Measurements from ENCODE around the gene SCN5A.

Gene SCN5A

DNA sequence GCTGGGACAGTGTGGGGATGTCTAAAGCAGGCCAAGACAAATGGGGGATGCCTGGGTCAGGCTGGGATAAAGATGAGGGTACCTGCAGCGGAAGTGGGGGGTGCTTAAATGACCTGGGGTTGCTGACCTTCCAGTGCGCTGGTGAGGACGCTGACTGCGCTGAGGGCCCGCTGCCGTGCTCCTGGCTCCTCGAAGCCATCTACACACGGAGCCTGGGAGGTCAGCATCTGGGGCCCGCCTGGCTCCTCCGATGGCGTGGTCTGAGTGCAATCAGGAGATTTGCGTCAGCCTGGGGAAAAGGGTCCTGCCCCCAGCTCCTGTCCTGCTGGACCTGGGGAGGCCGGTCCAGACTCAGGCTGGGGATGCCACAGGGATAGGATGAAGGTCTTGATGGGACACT, 50.7 kb downstream of the SCN5A start:
- Histone ChIP-seq H4K20me1 (ENCODE audit: insufficient read depth, low read length) (no peaks in the 10 kb centered on the region), H3K9me2 (replicated peaks; ENCODE audit: insufficient read depth, low read length) (no peaks in the 10 kb centered on the region), H3K9ac (ENCODE audit: low read length) (no peak overlapping the region), H3K27ac (ENCODE audit: low read length) (no peak overlapping the region), H3K79me2 (ENCODE audit: low read length) (no peaks in the 10 kb centered on the region), H3K4me1 (ENCODE audit: low read length) (no peaks in the 10 kb centered on the region), H2AFZ (ENCODE audit: low read length) (no peak overlapping the region), H3K4me3 (ENCODE audit: low read length) (no peak overlapping the region), H3F3A (ENCODE audit: insufficient read depth, low read length) (no peaks in the 10 kb centered on the region), H3K27me3 (replicated peaks; ENCODE audit: insufficient read depth, low read length) (no peaks in the 10 kb centered on the region), H3K36me3 (replicated peaks; ENCODE audit: insufficient read depth, low read length) (no peaks in the 10 kb centered on the region), H3K4me2 (ENCODE audit: low read depth, low read length) (no peak overlapping the region), H3K9me3 (replicated peaks; ENCODE audit: insufficient read depth, low read length) (no peaks in the 10 kb centered on the region)
- DNase-seq: no peak
- TF ChIP-seq EZH2 (optimal IDR thresholded peaks at IDR 0.05; ENCODE audit: low read depth, low read length) (no peak), EZH2phosphoT487 (IDR thresholded peaks at IDR 0.05; ENCODE audit: low read length) (no peak)
- TF ChIP-seq, protein P1, sequence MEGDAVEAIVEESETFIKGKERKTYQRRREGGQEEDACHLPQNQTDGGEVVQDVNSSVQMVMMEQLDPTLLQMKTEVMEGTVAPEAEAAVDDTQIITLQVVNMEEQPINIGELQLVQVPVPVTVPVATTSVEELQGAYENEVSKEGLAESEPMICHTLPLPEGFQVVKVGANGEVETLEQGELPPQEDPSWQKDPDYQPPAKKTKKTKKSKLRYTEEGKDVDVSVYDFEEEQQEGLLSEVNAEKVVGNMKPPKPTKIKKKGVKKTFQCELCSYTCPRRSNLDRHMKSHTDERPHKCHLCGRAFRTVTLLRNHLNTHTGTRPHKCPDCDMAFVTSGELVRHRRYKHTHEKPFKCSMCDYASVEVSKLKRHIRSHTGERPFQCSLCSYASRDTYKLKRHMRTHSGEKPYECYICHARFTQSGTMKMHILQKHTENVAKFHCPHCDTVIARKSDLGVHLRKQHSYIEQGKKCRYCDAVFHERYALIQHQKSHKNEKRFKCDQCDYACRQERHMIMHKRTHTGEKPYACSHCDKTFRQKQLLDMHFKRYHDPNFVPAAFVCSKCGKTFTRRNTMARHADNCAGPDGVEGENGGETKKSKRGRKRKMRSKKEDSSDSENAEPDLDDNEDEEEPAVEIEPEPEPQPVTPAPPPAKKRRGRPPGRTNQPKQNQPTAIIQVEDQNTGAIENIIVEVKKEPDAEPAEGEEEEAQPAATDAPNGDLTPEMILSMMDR (IDR thresholded peaks at IDR 0.05; ENCODE audit: low read length): no peak

DNA sequence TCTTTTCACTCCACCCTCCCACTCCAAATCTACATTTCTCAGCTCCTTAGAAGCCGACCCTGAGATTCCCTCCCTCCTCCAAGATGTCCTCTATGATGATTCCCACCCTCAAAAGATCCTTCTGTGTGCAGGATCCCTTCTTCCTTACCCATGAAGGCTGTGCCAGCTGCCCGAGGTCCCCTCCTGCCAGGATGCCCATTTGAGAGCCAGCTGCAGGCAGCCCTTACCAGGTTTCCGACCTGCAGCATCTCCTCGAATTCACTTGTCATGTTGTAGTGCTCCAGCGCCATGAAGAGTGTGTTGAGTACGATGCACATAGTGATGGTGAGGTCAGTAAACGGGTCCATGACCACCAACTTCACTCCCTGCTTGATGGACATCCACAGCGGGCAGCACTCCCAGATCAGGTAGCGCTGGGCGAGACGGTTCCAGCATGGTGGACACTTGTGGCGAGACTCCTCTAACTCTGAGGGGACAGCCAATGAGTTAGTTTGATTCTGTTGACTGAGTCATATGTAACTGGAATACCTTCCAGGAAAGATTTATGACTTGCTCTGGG, 51.9 kb downstream of the SCN5A start:
- Histone ChIP-seq H4K20me1 (ENCODE audit: insufficient read depth, low read length) (no peaks in the 10 kb centered on the region), H3K27ac (ENCODE audit: low read length) (no peak overlapping the region), H3K4me3 (ENCODE audit: low read length) (no peak overlapping the region), H3K27me3 (replicated peaks; ENCODE audit: insufficient read depth, low read length) (no peaks in the 10 kb centered on the region), H3K36me3 (replicated peaks; ENCODE audit: insufficient read depth, low read length) (no peaks in the 10 kb centered on the region), H2AFZ (ENCODE audit: low read length) (no peak overlapping the region), H3K79me2 (ENCODE audit: low read length) (no peaks in the 10 kb centered on the region), H3K4me1 (ENCODE audit: low read length) (no peaks in the 10 kb centered on the region), H3K9me3 (replicated peaks; ENCODE audit: insufficient read depth, low read length) (no peaks in the 10 kb centered on the region), H3F3A (ENCODE audit: insufficient read depth, low read length) (no peaks in the 10 kb centered on the region), H3K4me2 (ENCODE audit: low read depth, low read length) (no peak overlapping the region), H3K9ac (ENCODE audit: low read length) (no peak overlapping the region), H3K9me2 (replicated peaks; ENCODE audit: insufficient read depth, low read length) (no peaks in the 10 kb centered on the region)
- TF ChIP-seq EZH2phosphoT487 (IDR thresholded peaks at IDR 0.05; ENCODE audit: low read length) (no peak), EZH2 (optimal IDR thresholded peaks at IDR 0.05; ENCODE audit: low read depth, low read length) (no peak)
- TF ChIP-seq, protein P1 (IDR thresholded peaks at IDR 0.05; ENCODE audit: low read length): no peak
- no peak for DNase-seq

DNA sequence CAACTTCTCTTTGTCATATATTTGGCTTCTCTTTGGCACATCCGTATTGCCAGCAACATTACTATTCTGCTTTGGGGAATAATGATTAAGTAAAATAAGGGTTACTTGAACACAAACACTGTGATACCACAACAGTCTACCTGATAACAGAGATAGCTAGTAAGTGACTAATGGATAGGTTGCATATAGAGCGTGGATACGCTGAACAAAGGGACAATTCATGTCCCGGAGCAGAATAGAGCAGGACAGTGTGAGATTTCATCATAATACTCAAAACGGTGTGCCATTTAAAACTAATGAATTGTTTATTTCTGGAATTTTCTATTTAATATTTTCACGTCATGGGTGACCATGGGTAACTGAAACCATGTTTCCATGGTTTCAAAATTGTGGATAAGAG, 54.1 kb downstream of the SCN5A start:
- H3K4me2 ChIP-seq (ENCODE audit: low read depth, low read length): no peak overlapping the region
- TF ChIP-seq EZH2phosphoT487 (IDR thresholded peaks at IDR 0.05; ENCODE audit: low read length) (no peak), EZH2 (optimal IDR thresholded peaks at IDR 0.05; ENCODE audit: low read depth, low read length) (no peak)
- TF ChIP-seq, protein P1 (IDR thresholded peaks at IDR 0.05; ENCODE audit: low read length): no peak
- H3K9ac ChIP-seq (ENCODE audit: low read length): no peak overlapping the region
- H3K4me3 ChIP-seq (ENCODE audit: low read length): no peak overlapping the region
- no peaks in the 10 kb centered on the region for H3K9me2 ChIP-seq (replicated peaks; ENCODE audit: insufficient read depth, low read length)
- no peaks in the 10 kb centered on the region for H3K36me3 ChIP-seq (replicated peaks; ENCODE audit: insufficient read depth, low read length)
- H3K4me1 ChIP-seq (ENCODE audit: low read length): no peaks in the 10 kb centered on the region
- H2AFZ ChIP-seq (ENCODE audit: low read length): no peak overlapping the region
- no peaks in the 10 kb centered on the region for H4K20me1 ChIP-seq (ENCODE audit: insufficient read depth, low read length)
- no peak overlapping the region for H3K27ac ChIP-seq (ENCODE audit: low read length)
- H3F3A ChIP-seq (ENCODE audit: insufficient read depth, low read length): no peaks in the 10 kb centered on the region
- H3K27me3 ChIP-seq (replicated peaks; ENCODE audit: insufficient read depth, low read length): no peaks in the 10 kb centered on the region
- DNase-seq: no peak
- no peaks in the 10 kb centered on the region for H3K79me2 ChIP-seq (ENCODE audit: low read length)
- no peaks in the 10 kb centered on the region for H3K9me3 ChIP-seq (replicated peaks; ENCODE audit: insufficient read depth, low read length)

Data from MM.1S (cell line).